HS-27A (cell line): Measurements from ENCODE around the gene RBBP9.
"Not testable (repeated sequence)": the region's sequence is repeated elsewhere in the genome, so short reads cannot be mapped to it uniquely, and the experiment has no call there.

Experiments used
- DNase-seq: peaks from one replicate; pipeline ENCODE4 v3.0.0-alpha.2; 2012; ENCODE audit warnings: low read depth, missing footprints

The RBBP9 gene

DNA sequence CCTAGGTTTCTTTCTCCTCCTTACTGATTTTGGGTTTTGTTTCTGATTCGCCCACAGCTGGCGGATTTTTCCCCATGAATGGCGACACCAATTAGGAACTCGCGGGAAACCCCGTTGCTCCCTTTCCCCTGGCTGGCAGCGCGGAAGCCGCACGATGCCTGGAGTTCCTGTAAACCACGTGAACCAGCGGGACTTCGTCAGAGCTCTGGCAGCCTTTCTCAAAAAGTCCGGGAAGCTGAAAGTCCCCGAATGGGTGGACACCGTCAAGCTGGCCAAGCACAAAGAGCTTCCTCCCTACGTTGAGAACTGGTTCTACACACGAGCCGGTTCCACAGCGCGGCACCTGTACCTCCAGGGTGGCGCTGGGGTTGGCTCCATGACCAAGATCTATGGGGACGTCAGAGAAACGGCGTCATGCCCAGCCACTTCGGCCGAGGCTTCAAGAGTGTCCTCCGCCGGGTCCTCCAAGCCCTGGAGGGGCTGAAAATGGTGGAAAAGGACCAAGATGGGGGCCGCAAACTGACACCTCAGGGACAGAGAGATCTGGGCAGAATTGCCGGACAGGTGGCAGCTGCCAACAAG, 7.5 kb upstream of the RBBP9 start:
- DNase-seq = no peak

DNA sequence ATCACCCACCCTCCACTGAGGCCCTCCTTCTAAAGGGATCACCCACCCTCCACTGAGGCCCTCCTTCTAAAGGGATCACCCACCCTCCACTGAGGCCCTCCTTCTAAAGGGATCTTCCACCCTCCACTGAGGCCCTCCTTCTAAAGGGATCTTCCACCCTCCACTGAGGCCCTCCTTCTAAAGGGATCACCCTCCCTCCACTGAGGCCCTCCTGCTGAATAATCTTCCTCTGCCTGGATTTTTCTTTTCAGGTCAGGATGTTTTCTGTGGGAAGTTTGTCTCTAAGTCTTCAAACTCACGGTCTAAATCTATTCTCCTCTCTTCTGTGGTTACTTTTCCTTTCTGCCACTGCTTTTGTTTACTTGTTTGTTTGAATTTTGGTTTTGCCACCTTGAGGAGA, 4.6 kb upstream of the RBBP9 start:
- DNase-seq = not testable (repeated sequence)

- DNase-seq = no peak
Measured at GRCh38 chr20:18497603-18498002, 578 bp upstream of the RBBP9 start.

DNA sequence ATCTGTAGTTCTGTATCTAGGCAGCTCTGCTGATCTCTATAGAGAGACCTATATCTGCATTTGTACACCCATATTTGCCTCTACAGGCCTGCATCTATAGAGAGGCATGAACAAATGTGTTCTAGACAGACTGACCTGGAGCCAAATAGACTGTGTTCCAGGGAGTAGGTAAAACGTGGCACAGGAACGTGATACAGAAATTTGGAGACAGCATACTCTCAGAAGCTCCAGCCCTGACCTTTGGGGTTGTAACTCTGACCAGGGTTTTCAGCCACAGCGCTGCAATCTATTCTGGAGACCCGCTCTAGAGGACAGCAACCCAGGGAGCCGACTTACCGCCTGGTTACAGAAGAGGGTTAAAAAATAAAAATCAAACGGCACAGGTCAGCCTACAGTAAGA, 983 bp downstream of the RBBP9 start:
- no peak for DNase-seq

- no peak for DNase-seq
Measured at GRCh38 chr20:18488301-18488700, 8.7 kb downstream of the RBBP9 start.

- DNase-seq = no peak
Measured at GRCh38 chr20:18481596-18481995, 15.4 kb downstream of the RBBP9 start.

- DNase-seq = no peak
Measured at GRCh38 chr20:18477821-18478220, 19.2 kb downstream of the RBBP9 start.

- DNase-seq = no peak
Measured at GRCh38 chr20:18477218-18477617, 19.8 kb downstream of the RBBP9 start.

GRCh38 chr20:18466894-18467730, 29.9 kb downstream of the RBBP9 start, which contains the start of the genes DZANK1 and POLR3F:
Gene DZANK1 (minus strand): TSS chr20:18467030. CDS start chr20:18465358, 1,672 bp downstream.
Gene POLR3F (plus strand): TSS chr20:18467390. CDS start chr20:18467507, 117 bp downstream.
- DNase-seq = peak; percentile 95

GRCh38 chr20:18466574-18466893, 30.5 kb downstream of the RBBP9 start:
- DNase-seq = no peak

DNA sequence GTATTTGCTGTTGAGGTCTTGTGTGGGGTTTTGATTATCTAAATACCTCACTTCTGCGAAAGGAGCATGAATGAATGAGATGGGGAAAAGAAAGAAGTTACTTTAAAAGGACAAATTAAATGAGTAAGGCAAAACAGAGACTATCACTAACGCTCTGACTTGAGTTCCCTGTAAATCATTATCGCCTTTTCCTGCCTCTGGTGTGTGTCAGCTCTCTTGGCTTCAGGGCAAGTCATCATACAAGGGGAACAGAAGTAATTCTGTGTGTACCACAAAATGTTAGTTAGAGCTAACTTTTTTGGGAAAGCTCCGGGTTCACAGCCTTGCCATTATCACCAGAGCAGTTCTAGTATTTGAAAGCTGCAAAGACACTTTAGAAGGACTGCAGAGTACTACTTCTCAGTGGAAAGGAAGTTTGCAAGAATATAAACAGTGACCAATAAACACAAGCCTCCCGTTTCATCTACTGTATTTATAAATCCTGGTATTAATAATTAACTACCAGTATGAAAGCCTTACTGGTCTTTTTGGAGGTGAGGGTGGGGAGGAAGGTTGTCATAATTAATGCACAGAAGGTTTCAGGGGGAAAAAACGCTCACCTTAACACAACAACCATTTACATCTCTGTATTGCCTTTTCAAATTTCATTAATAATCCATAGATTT, 31.4 kb downstream of the RBBP9 start:
- DNase-seq = no peak

DNA sequence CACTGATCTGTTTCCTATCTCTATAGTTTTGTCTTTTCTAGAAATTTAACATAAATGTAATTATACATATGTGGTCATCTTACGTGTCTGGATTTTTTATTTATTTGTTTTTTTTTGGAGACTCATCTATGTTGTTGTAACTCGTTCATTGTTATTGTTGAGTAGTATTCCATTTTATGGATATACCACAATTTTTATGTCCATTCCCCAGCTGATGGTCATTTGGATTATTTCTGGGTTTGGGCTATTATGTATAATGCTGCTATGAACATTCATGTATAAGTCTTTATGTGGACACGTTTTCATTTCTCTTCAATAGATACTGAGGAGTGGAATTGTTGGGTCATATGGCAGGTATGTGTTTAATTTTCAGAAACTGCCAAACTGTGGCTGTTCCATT, 40.4 kb downstream of the RBBP9 start:
- DNase-seq = no peak

DNA sequence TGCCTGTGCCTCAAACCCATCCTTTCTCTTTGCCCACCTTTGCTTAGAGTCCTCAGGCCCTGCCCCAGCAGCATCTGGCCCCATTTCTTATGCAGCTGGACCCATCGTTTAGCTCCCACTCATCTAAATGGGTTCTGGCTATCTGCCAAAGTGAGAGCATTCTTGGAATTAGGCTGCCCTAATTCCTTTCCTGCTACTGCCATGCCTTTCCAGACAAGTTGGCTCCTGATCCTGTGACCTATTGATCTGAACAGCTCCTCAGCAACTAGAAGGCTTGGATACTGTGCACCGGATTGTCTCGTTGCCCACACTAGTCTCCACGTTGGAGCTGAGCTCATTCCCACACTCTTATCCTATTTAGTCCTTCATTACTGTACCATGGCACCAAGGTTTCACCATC, 53.1 kb downstream of the RBBP9 start:
- DNase-seq = peak; percentile 23

DNA sequence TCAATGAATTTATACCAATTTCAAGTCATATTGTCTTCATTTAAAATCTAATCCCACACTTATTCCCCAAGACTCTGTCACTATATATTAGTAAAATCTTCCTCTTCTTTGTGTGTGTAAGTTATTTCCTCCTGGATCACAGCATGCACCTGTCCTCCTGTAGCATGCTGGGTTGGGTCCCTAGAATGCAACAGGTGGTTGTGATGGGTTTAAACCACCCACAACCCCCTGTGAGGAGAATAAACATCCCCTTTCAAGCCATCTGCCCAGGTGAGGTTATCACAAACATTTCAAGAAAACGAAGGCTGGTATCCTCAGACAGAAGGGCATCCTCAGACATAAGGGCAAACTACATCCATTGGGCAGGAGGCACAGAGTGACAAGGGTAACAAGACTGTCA, 56.6 kb downstream of the RBBP9 start:
- DNase-seq = no peak

GRCh38 chr20:18436847-18437246, 60.2 kb downstream of the RBBP9 start:
- DNase-seq = no peak
